Stimulated activated CD8-positive, alpha-beta memory T cell treated with anti-CD3 and anti-CD28 coated beads, Interleukin-15, amount 100 ng/mL, for 48 hours (primary cell): Measurements from ENCODE around the gene DENND4A.
"Not testable (repeated sequence)": the region's sequence is repeated elsewhere in the genome, so short reads cannot be mapped to it uniquely, and the experiment has no call there.

Experiments used
- DNase-seq, 2 donors: peaks; one replicate each; pipeline ENCODE4 v3.0.0-alpha.2; 2020; ENCODE audit warnings: low read depth in 2 of 2

DENND4A gene

DNA sequence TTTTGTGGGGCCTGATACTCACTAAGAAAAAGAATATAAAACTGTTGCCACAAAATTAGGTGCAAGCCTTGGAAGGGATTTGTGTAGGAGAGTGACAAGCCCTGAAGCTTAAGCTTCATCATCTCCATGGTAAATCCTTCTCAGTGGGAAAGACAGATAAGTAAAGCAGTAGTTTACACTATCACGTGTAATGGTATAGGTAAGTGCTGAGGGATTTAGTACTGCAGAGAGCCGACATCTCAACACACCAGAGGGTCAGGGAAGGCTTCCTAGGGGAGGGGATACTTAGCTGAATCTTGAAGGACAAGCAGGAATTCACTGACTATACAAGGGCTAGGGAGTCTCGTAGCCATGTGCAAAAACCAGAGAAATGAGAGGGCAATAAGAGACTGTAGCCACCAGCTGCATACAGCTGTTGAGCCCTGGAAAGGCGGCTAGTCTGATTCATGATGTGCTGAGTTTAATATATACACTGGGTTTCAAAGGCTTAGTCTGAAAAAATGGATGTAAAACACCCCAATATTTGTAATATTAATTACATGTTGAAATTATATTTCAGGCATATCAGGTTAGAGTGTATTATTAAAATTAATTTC, 159.2 kb downstream of the DENND4A start:
- no peak for DNase-seq

DNA sequence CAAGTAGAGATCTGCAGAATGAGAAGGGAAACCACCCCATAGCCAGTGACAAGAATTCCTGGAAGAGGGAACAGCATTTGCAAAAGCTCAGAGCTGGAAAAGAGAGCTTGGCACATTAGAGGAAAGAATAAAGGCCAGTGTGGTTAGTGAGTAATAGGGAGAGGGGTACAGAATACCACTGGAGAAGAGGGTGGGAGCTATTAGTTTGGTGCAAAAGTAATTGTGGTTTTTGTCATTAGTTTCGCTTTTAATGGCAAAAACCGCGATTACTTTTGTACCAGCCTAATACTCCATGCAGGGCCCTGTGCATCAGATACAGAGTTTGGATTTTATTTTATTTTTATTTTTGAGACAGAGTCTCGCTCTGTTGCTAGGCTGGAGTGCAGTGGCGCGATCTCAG, 160.6 kb downstream of the DENND4A start:
- DNase-seq: no peak

DNA sequence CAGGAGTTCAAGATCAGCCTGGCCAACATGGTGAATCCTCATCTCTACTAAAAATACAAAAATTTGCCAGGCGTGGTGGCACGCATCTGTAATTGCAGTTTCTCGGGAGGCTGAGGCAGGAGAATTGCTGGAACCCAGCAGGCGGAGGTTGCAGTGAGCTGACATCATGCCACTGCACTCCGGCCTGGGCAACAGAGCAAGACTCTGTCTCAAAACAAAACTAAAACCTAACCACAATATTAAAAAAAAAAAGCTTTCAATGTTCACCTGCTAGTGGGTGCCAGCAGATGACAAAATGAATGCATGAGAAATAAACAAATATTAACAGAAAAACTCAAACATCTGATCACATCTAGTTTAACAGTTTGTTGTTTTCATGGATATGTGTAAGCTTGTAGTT, 161.3 kb downstream of the DENND4A start:
- no peak for DNase-seq

GRCh38 chr15:65629548-65629947, 162.5 kb downstream of the DENND4A start:
- no peak for DNase-seq

- DNase-seq: no peak
Observed at GRCh38 chr15:65626856-65627255, 165.2 kb downstream of the DENND4A start.

DNA sequence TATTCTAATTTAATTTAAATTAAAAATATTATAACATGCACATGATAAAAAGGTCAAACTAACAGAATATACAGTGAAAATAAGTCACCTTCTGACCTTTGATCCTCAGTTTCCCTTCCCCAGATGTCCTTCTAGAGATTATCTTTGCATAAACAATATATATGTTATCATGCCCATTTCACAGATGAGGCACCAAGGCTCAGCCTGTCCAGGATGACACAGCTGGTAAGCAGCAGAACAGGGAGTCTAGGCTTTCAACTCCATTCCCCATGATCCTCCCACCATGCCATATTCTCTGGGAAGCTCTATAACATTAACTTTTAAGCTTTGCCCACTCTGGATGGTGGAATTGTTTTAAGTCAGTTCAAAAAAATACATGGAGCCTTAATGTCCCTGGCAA, 169.0 kb downstream of the DENND4A start:
- no peak for DNase-seq

GRCh38 chr15:65621638-65622037, 170.5 kb downstream of the DENND4A start, which contains the start of gene SLC24A1:
Gene SLC24A1 (plus strand): TSS chr15:65621938. CDS start chr15:65624081, 2,143 bp downstream.
- DNase-seq: no peak

DNA sequence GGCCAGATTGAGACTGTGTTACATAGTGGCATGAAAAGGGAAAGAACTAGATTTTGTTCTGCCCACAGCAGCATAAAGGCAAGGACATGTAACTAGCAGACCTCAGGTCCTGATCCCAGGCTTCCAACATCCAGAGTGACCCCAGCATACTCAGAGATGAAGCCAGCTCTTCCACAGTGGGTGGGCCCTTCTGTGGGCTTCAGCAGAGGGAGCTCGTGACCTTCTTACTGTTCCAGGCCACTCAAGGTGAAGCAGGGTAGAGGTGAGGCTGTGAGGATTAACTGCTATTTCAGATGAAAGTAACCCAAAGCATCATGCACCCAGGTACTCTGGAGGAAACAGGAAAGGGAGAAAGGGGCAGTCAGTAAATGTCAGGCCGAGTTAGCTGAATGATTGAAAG, 171.3 kb downstream of the DENND4A start:
- no peak for DNase-seq

DNA sequence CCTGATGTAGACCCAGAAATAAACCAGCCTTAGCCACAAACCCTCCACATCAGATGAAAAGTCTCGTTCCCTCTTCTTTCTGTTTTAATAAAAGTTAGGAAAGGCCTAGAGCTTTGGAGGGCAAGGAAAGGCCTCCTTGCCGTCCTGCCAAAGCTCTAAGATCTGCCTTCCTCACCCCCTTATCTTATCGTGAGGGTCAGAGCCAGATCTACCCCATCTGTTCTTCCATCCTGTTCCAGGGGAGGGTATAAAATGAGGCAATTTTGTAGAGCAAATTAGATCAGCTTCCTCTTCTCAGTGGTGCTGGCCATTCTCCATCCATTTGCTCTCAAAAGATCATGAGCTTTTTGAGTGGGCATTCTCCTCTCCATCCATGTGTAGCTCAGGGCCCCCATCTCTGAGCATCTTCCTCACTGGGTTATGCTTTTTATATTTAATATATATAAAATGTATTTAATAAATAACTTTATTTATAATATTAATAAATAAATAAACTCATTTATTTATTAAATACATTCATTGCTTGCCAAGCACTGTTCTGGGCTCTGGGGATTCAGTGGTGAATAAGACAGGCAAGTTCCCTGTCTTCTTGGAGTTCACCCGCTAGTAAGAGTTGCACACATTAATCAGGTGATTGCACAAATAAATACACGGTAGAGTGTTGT, 172.3 kb downstream of the DENND4A start:
- DNase-seq: no peak

GRCh38 chr15:65618560-65619109, 173.5 kb downstream of the DENND4A start:
- no peak for DNase-seq

GRCh38 chr15:65615887-65616286, 176.2 kb downstream of the DENND4A start:
- DNase-seq: not testable (repeated sequence)

- DNase-seq: no peak
Observed at GRCh38 chr15:65612949-65613744, 178.9 kb downstream of the DENND4A start.

DNA sequence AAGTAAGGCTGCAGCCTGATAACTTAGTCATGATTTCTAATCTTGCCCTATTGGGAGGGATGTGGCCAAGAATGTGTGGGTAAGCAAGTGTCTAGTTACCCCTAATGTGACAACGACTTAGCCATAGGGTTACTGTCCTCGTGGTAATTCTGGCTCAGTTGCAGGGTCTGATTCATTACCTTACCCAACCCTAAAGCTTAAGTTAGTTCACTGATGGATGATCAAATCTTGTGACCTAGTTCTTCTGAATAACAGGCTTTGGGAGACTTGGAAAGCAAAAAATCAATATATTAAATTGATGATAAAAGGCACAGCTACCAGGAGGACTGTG, 179.5 kb downstream of the DENND4A start:
- DNase-seq: no peak

- no peak for DNase-seq
Observed at GRCh38 chr15:65611888-65612615, 180.0 kb downstream of the DENND4A start.

GRCh38 chr15:65610871-65611718, 181.0 kb downstream of the DENND4A start, which contains the start of gene INTS14:
Gene INTS14 (minus strand): TSS chr15:65611131. CDS start chr15:65607380, 3,751 bp downstream.
- peak; percentile 95 for DNase-seq
